Astrocyte (in vitro differentiated cells and primary cell): ENCODE data around the gene PIM1. TPM values are rescaled to one million over a fixed set of nuclear protein-coding genes. Genes with fewer than 3 reads are reported as not detected.
A peak's percentile ranks its signal among the peaks of the same experiment; 100 is the strongest.

Experiments used
- DNase-seq: peaks from one replicate; pipeline ENCODE4 v3.0.0-alpha.2; 2010; ENCODE audit warnings: low read depth
- FAIRE-seq: peaks from 2 replicates; lab custom pipeline; 2011; peaks lifted over from hg19 to GRCh38; lab: Jason Lieb, UNC
- H2AFZ ChIP-seq: 2 replicates; pipeline ENCODE4 v1.6.0; 2012; ENCODE audit warnings: low read depth, low read length, inconsistent platforms
- H3K27ac ChIP-seq: 2 replicates; pipeline ENCODE4 v1.5.1; 2011; ENCODE audit warnings: low read depth, low read length, inconsistent platforms
- H3K27me3 ChIP-seq: 2 replicates; pipeline ENCODE4 v1.6.0; 2011; ENCODE audit warnings: low read length, inconsistent platforms; ENCODE audit not compliant: insufficient read depth
- H3K36me3 ChIP-seq: 2 replicates; pipeline ENCODE4 v1.5.1; 2011; ENCODE audit warnings: low read length, inconsistent platforms; ENCODE audit not compliant: insufficient read depth
- H3K4me1 ChIP-seq: 2 replicates; pipeline ENCODE4 v1.5.1; 2011; ENCODE audit warnings: low read length, inconsistent platforms; ENCODE audit not compliant: insufficient read depth
- H3K4me2 ChIP-seq: 2 replicates; pipeline ENCODE4 v1.6.0; 2012; ENCODE audit warnings: low read length, inconsistent platforms
- H3K4me3 ChIP-seq: 2 replicates; pipeline ENCODE4 v1.5.1; 2011; ENCODE audit warnings: low read depth, mild to moderate bottlenecking, low read length, inconsistent platforms; ENCODE audit not compliant: insufficient read depth
- H3K79me2 ChIP-seq: 2 replicates; pipeline ENCODE4 v1.6.0; 2012; ENCODE audit warnings: mild to moderate bottlenecking, low read length, inconsistent platforms; ENCODE audit not compliant: insufficient read depth
- H3K9ac ChIP-seq: 2 replicates; pipeline ENCODE4 v1.6.0; 2012; ENCODE audit warnings: mild to moderate bottlenecking, low read length, inconsistent platforms
- H3K9me3 ChIP-seq: 2 replicates; pipeline ENCODE4 v1.5.1; 2012; ENCODE audit warnings: low read depth, mild to moderate bottlenecking, low read length, inconsistent platforms; ENCODE audit not compliant: insufficient read depth
- H4K20me1 ChIP-seq: 2 replicates; pipeline ENCODE4 v1.6.0; 2012; ENCODE audit warnings: low read length, inconsistent platforms; ENCODE audit not compliant: insufficient read depth
- H3K27ac Mint-ChIP-seq: one replicate; pipeline ENCODE4 v1.8.0; 2021; ENCODE audit warnings: mild to moderate bottlenecking, mixed read lengths; ENCODE audit not compliant: unreplicated experiment
- H3K27me3 Mint-ChIP-seq: one replicate; pipeline ENCODE4 v1.8.0; 2021; ENCODE audit warnings: low read depth, mixed read lengths; ENCODE audit not compliant: unreplicated experiment
- H3K36me3 Mint-ChIP-seq: one replicate; pipeline ENCODE4 v1.8.0; 2021; ENCODE audit warnings: low read depth, mixed read lengths; ENCODE audit not compliant: unreplicated experiment
- H3K4me1 Mint-ChIP-seq: one replicate; pipeline ENCODE4 v1.8.0; 2021; ENCODE audit warnings: low read depth, mixed read lengths; ENCODE audit not compliant: unreplicated experiment
- H3K4me3 Mint-ChIP-seq: one replicate; pipeline ENCODE4 v1.8.0; 2021; ENCODE audit warnings: mild to moderate bottlenecking, moderate library complexity, mixed read lengths; ENCODE audit not compliant: unreplicated experiment
- H3K9me3 Mint-ChIP-seq: one replicate; pipeline ENCODE4 v1.8.0; 2021; ENCODE audit warnings: mild to moderate bottlenecking, mixed read lengths; ENCODE audit not compliant: unreplicated experiment
- EZH2 ChIP-seq: IDR thresholded peaks from 2 replicates; pipeline ENCODE4 v1.6.1; 2012; ENCODE audit warnings: mild to moderate bottlenecking, low read length, inconsistent platforms; ENCODE audit not compliant: insufficient read depth
- total RNA-seq: library from RNA; stranded (reverse); gene quantifications from 2 replicates; pipeline ENCODE4 v1.2.1, GENCODE V29; 2021
- TF ChIP-seq, protein P1 (sequence below): IDR thresholded peaks from 2 replicates; pipeline ENCODE4 v1.5.1; 2011; ENCODE audit warnings: low read depth, mild to moderate bottlenecking, inconsistent platforms, low read length, moderate library complexity; ENCODE audit not compliant: insufficient read depth

PIM1 gene
- total RNA-seq, 1 donor from 2014 or later, result 32.1 TPM

GRCh38 chr6:37174515-37175331 lies 4.8 kb downstream of the PIM1 start:
- H3K4me3 Mint-ChIP-seq, result peak overlapping the region; percentile 14
- H3K4me2 ChIP-seq, result no peak overlapping the region
- no peaks in the 10 kb centered on the region for H3K9me3 ChIP-seq
- no peaks in the 10 kb centered on the region for H3K9me3 Mint-ChIP-seq
- no peaks in the 10 kb centered on the region for H3K27me3 Mint-ChIP-seq
- H3K27ac Mint-ChIP-seq, result no peak overlapping the region
- H3K4me3 ChIP-seq, result no peak overlapping the region
- H3K36me3 Mint-ChIP-seq, result peaks cover 11% of the 10 kb centered on the region
- H3K79me2 ChIP-seq, result peaks cover 26% of the 10 kb centered on the region
- H4K20me1 ChIP-seq, result peaks cover 36% of the 10 kb centered on the region
- H3K36me3 ChIP-seq, result peaks cover 26% of the 10 kb centered on the region
- peaks cover 4% of the 10 kb centered on the region for H3K4me1 ChIP-seq
- peaks cover 15% of the 10 kb centered on the region for H3K4me1 Mint-ChIP-seq
- TF ChIP-seq, protein P1, sequence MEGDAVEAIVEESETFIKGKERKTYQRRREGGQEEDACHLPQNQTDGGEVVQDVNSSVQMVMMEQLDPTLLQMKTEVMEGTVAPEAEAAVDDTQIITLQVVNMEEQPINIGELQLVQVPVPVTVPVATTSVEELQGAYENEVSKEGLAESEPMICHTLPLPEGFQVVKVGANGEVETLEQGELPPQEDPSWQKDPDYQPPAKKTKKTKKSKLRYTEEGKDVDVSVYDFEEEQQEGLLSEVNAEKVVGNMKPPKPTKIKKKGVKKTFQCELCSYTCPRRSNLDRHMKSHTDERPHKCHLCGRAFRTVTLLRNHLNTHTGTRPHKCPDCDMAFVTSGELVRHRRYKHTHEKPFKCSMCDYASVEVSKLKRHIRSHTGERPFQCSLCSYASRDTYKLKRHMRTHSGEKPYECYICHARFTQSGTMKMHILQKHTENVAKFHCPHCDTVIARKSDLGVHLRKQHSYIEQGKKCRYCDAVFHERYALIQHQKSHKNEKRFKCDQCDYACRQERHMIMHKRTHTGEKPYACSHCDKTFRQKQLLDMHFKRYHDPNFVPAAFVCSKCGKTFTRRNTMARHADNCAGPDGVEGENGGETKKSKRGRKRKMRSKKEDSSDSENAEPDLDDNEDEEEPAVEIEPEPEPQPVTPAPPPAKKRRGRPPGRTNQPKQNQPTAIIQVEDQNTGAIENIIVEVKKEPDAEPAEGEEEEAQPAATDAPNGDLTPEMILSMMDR, result no peak
- no peak for TF ChIP-seq EZH2
- DNase-seq (no peak), FAIRE-seq (no peak)
- no peaks in the 10 kb centered on the region for H3K27me3 ChIP-seq
- no peak overlapping the region for H3K9ac ChIP-seq
- H2AFZ ChIP-seq, result no peak overlapping the region
- no peak overlapping the region for H3K27ac ChIP-seq

GRCh38 chr6:37175332-37176267 lies 5.6 kb downstream of the PIM1 start:
- Mint-ChIP-seq H3K36me3 (peaks cover 11% of the 10 kb centered on the region), H3K4me1 (peaks cover 15% of the 10 kb centered on the region), H3K27me3 (no peaks in the 10 kb centered on the region), H3K4me3 (no peak overlapping the region), H3K9me3 (no peaks in the 10 kb centered on the region), H3K27ac (no peak overlapping the region)
- peaks cover 4% of the 10 kb centered on the region for H3K4me1 ChIP-seq
- no peak overlapping the region for H3K27ac ChIP-seq
- H2AFZ ChIP-seq, result no peak overlapping the region
- TF ChIP-seq, protein P1, result no peak
- TF ChIP-seq EZH2, result no peak
- peaks cover 36% of the 10 kb centered on the region for H4K20me1 ChIP-seq
- H3K27me3 ChIP-seq, result no peaks in the 10 kb centered on the region
- no peak overlapping the region for H3K4me2 ChIP-seq
- FAIRE-seq (no peak), DNase-seq (no peak)
- peaks cover 21% of the 10 kb centered on the region for H3K79me2 ChIP-seq
- H3K9ac ChIP-seq, result no peak overlapping the region
- H3K36me3 ChIP-seq, result peaks cover 26% of the 10 kb centered on the region
- no peak overlapping the region for H3K4me3 ChIP-seq
- no peaks in the 10 kb centered on the region for H3K9me3 ChIP-seq
